ENCODE measurements around the gene RHEX.

The RHEX gene

GRCh38 chr1:206022766-206023165 is 30.2 kb upstream of the RHEX start:
- no peak overlapping the region for H4K8ac ChIP-seq (ENCODE audit: low read depth, low read length)
- no peak overlapping the region for H3K4me3 ChIP-seq (ENCODE audit: low read length in 2 of 2)
- no peak overlapping the region for H2AK5ac ChIP-seq (ENCODE audit: low read depth, low read length)
- no peak overlapping the region for H2BK15ac ChIP-seq (ENCODE audit: low read length)
- H3K23ac ChIP-seq (ENCODE audit: low read depth, low read length, poor library complexity): no peak overlapping the region
- H4K91ac ChIP-seq (ENCODE audit: low read depth, low read length, poor library complexity): no peak overlapping the region
- no peak overlapping the region for H3K9ac ChIP-seq (ENCODE audit: low read depth, low read length, poor library complexity)
- no CpG with 5 or more reads among the region's 7 CpGs for WGBS, 2 donors (ENCODE audit: extremely low coverage in 2 of 2, insufficient read length in 2 of 2, insufficient replicate concordance in 1 of 2)
- no peak overlapping the region for H2BK120ac ChIP-seq (ENCODE audit: low read depth, low read length)
- no peak overlapping the region for H3K27ac ChIP-seq (replicated peaks; ENCODE audit: low read length)
- DNase-seq (ENCODE audit: low spot score): no peak
- no peaks in the 10 kb centered on the region for H3K79me1 ChIP-seq (ENCODE audit: low read depth, low read length)
- H3K14ac ChIP-seq (ENCODE audit: low read length): no peak overlapping the region
- peaks cover 0 to 2% (median 0%) of the 10 kb centered on the region in 3 experiments for H3K27me3 ChIP-seq (ENCODE audit: control insufficient read depth in 3 of 3, insufficient read depth in 3 of 3, low read depth in 1 of 3, low read length in 3 of 3)
- H3K36me3 ChIP-seq (replicated peaks in 1 of 2; ENCODE audit: control insufficient read depth in 2 of 2, insufficient read depth in 2 of 2, low read length in 2 of 2): no peaks in the 10 kb centered on the region
- H3K4me1 ChIP-seq (ENCODE audit: control insufficient read depth in 2 of 2, insufficient read depth in 1 of 2, low read depth in 1 of 2, low read length in 2 of 2): no peaks in the 10 kb centered on the region
- no peaks in the 10 kb centered on the region for H3K9me3 ChIP-seq (replicated peaks in 1 of 2; ENCODE audit: control insufficient read depth in 2 of 2, insufficient read depth in 1 of 2, low read depth in 1 of 2, low read length in 2 of 2)
- no peak overlapping the region for H3K4me2 ChIP-seq (ENCODE audit: insufficient read depth, low read length, poor library complexity, severe bottlenecking)
- no peak overlapping the region for H3K18ac ChIP-seq (ENCODE audit: low read length)
- peak overlapping the region; percentile 42 for H2BK12ac ChIP-seq (ENCODE audit: low read length)
- no peak overlapping the region for H3K4ac ChIP-seq (ENCODE audit: low read length)
- H2BK5ac ChIP-seq (ENCODE audit: low read length): no peak overlapping the region
- no peak overlapping the region for H2AFZ ChIP-seq (ENCODE audit: low read length)

- Histone ChIP-seq H3K79me1 (ENCODE audit: low read depth, low read length) (no peaks in the 10 kb centered on the region), H2BK12ac (ENCODE audit: low read length) (peak within 1 kb of the TSS; percentile 42), H4K91ac (ENCODE audit: low read depth, low read length, poor library complexity) (no peak within 1 kb of the TSS), H4K8ac (ENCODE audit: low read depth, low read length) (peak within 1 kb of the TSS; percentile 89), H3K9me3 (replicated peaks in 1 of 2; ENCODE audit: control insufficient read depth in 2 of 2, insufficient read depth in 1 of 2, low read depth in 1 of 2, low read length in 2 of 2) (no peaks in the 10 kb centered on the region), H3K18ac (ENCODE audit: low read length) (peak within 1 kb of the TSS; percentile 13), H2BK120ac (ENCODE audit: low read depth, low read length) (no peak within 1 kb of the TSS), H3K36me3 (replicated peaks in 1 of 2; ENCODE audit: control insufficient read depth in 2 of 2, insufficient read depth in 2 of 2, low read length in 2 of 2) (no peaks in the 10 kb centered on the region), H2AK5ac (ENCODE audit: low read depth, low read length) (no peak within 1 kb of the TSS), H2BK5ac (ENCODE audit: low read length) (no peak within 1 kb of the TSS), H3K4me3 (ENCODE audit: low read length in 2 of 2) (no peak within 1 kb of the TSS), H3K23ac (ENCODE audit: low read depth, low read length, poor library complexity) (peak within 1 kb of the TSS; percentile 23), H3K4ac (ENCODE audit: low read length) (no peak within 1 kb of the TSS), H3K9ac (ENCODE audit: low read depth, low read length, poor library complexity) (no peak within 1 kb of the TSS), H3K4me1 (ENCODE audit: control insufficient read depth in 2 of 2, insufficient read depth in 1 of 2, low read depth in 1 of 2, low read length in 2 of 2) (no peaks in the 10 kb centered on the region), H3K27me3 (ENCODE audit: control insufficient read depth in 3 of 3, insufficient read depth in 3 of 3, low read depth in 1 of 3, low read length in 3 of 3) (peaks cover 0 to 8% (median 2%) of the 10 kb centered on the region in 3 experiments), H2BK15ac (ENCODE audit: low read length) (no peak within 1 kb of the TSS), H3K14ac (ENCODE audit: low read length) (no peak within 1 kb of the TSS), H3K27ac (replicated peaks; ENCODE audit: low read length) (no peak within 1 kb of the TSS), H2AFZ (ENCODE audit: low read length) (no peak within 1 kb of the TSS), H3K4me2 (ENCODE audit: insufficient read depth, low read length, poor library complexity, severe bottlenecking) (no peak within 1 kb of the TSS)
- no CpG with 5 or more reads among the region's 11 CpGs for whole genome bisulfite sequencing, 2 donors (ENCODE audit: extremely low coverage in 2 of 2, insufficient read length in 2 of 2, insufficient replicate concordance in 1 of 2)
- no peak for DNase-seq (ENCODE audit: low spot score)
These were observed 29.3 kb upstream of the RHEX start, which contains the start of gene CTSE for GRCh38 chr1:206023695-206024094. CTSE (minus strand) TSS chr1:206023895; CDS start chr1:206023791, 104 bp downstream.

DNA sequence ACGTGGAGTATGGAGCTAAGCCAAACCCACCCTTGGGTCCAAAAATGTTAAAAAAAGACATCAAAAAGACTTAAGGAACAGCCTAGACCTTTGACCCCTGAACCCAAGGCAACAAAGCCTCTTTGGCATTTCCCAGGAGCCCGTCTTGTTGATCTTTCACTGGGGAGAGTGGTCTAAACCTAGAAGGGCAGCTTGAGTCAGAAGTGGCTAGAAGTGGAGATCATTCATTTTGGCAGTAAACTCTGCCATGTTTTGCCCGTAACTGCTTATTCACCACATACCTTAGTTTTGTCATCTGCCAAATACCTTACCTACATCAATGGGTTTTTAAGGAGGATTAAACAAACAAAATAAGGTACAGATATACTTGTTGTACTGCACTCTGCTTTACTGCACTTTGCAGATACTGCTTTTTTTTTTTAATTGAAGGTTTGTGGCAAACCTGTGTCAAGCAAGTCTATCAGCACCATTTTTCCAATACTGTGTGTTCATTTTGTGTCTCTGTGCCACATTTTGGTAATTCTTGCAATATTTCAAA is 27.6 kb upstream of the RHEX start:
- Histone ChIP-seq H4K91ac (ENCODE audit: low read depth, low read length, poor library complexity) (no peak overlapping the region), H2BK12ac (ENCODE audit: low read length) (no peak overlapping the region), H3K4ac (ENCODE audit: low read length) (no peak overlapping the region), H3K4me2 (ENCODE audit: insufficient read depth, low read length, poor library complexity, severe bottlenecking) (no peak overlapping the region), H3K23ac (ENCODE audit: low read depth, low read length, poor library complexity) (no peak overlapping the region), H3K9ac (ENCODE audit: low read depth, low read length, poor library complexity) (no peak overlapping the region), H3K27ac (replicated peaks; ENCODE audit: low read length) (no peak overlapping the region), H3K4me1 (ENCODE audit: control insufficient read depth in 2 of 2, insufficient read depth in 1 of 2, low read depth in 1 of 2, low read length in 2 of 2) (no peaks in the 10 kb centered on the region), H4K8ac (ENCODE audit: low read depth, low read length) (no peak overlapping the region), H3K79me1 (ENCODE audit: low read depth, low read length) (no peaks in the 10 kb centered on the region), H3K36me3 (replicated peaks in 1 of 2; ENCODE audit: control insufficient read depth in 2 of 2, insufficient read depth in 2 of 2, low read length in 2 of 2) (no peaks in the 10 kb centered on the region), H3K18ac (ENCODE audit: low read length) (no peak overlapping the region), H3K27me3 (ENCODE audit: control insufficient read depth in 3 of 3, insufficient read depth in 3 of 3, low read depth in 1 of 3, low read length in 3 of 3) (peaks cover 0 to 8% (median 0%) of the 10 kb centered on the region in 3 experiments), H2BK5ac (ENCODE audit: low read length) (no peak overlapping the region), H3K4me3 (ENCODE audit: low read length in 2 of 2) (no peak overlapping the region), H2BK15ac (ENCODE audit: low read length) (no peak overlapping the region), H2BK120ac (ENCODE audit: low read depth, low read length) (no peak overlapping the region), H2AFZ (ENCODE audit: low read length) (no peak overlapping the region), H3K14ac (ENCODE audit: low read length) (no peak overlapping the region), H3K9me3 (replicated peaks in 1 of 2; ENCODE audit: control insufficient read depth in 2 of 2, insufficient read depth in 1 of 2, low read depth in 1 of 2, low read length in 2 of 2) (no peaks in the 10 kb centered on the region), H2AK5ac (ENCODE audit: low read depth, low read length) (no peak overlapping the region)
- no CpG with 5 or more reads among the region's 3 CpGs for WGBS, 2 donors (ENCODE audit: extremely low coverage in 2 of 2, insufficient read length in 2 of 2, insufficient replicate concordance in 1 of 2)
- DNase-seq (ENCODE audit: low spot score): no peak

- Histone ChIP-seq H3K18ac (ENCODE audit: low read length) (no peak overlapping the region), H3K4ac (ENCODE audit: low read length) (no peak overlapping the region), H2BK12ac (ENCODE audit: low read length) (no peak overlapping the region), H2BK5ac (ENCODE audit: low read length) (no peak overlapping the region), H3K79me1 (ENCODE audit: low read depth, low read length) (no peaks in the 10 kb centered on the region), H3K27ac (replicated peaks; ENCODE audit: low read length) (no peak overlapping the region), H2BK15ac (ENCODE audit: low read length) (no peak overlapping the region), H3K4me3 (ENCODE audit: low read length in 2 of 2) (no peak overlapping the region), H3K36me3 (replicated peaks in 1 of 2; ENCODE audit: control insufficient read depth in 2 of 2, insufficient read depth in 2 of 2, low read length in 2 of 2) (no peaks in the 10 kb centered on the region), H4K91ac (ENCODE audit: low read depth, low read length, poor library complexity) (no peak overlapping the region), H3K4me1 (ENCODE audit: control insufficient read depth in 2 of 2, insufficient read depth in 1 of 2, low read depth in 1 of 2, low read length in 2 of 2) (peaks cover 0 to 2% of the 10 kb centered on the region in 2 donors), H3K9ac (ENCODE audit: low read depth, low read length, poor library complexity) (no peak overlapping the region), H2AFZ (ENCODE audit: low read length) (no peak overlapping the region), H2BK120ac (ENCODE audit: low read depth, low read length) (no peak overlapping the region), H4K8ac (ENCODE audit: low read depth, low read length) (no peak overlapping the region), H2AK5ac (ENCODE audit: low read depth, low read length) (no peak overlapping the region), H3K9me3 (replicated peaks in 1 of 2; ENCODE audit: control insufficient read depth in 2 of 2, insufficient read depth in 1 of 2, low read depth in 1 of 2, low read length in 2 of 2) (peaks cover 0 to 3% of the 10 kb centered on the region in 2 donors), H3K14ac (ENCODE audit: low read length) (no peak overlapping the region), H3K27me3 (ENCODE audit: control insufficient read depth in 3 of 3, insufficient read depth in 3 of 3, low read depth in 1 of 3, low read length in 3 of 3) (peaks cover 0 to 12% (median 0%) of the 10 kb centered on the region in 3 experiments), H3K4me2 (ENCODE audit: insufficient read depth, low read length, poor library complexity, severe bottlenecking) (no peak overlapping the region), H3K23ac (ENCODE audit: low read depth, low read length, poor library complexity) (no peak overlapping the region)
- WGBS, 2 donors (ENCODE audit: extremely low coverage in 2 of 2, insufficient read length in 2 of 2, insufficient replicate concordance in 1 of 2): no CpG with 5 or more reads among the region's 4 CpGs
- DNase-seq (ENCODE audit: low spot score): no peak
These were observed 23.5 kb upstream of the RHEX start for GRCh38 chr1:206029484-206029883.

Measured in neuronal stem cell (in vitro differentiated cells).